ENCODE results near the gene GIMD1. TPM values are rescaled to one million over a fixed set of nuclear protein-coding genes. Genes with fewer than 3 reads are reported as not detected.

The GIMD1 gene
- total and polyA plus RNA-seq, 9 of the 15 experiments (the other 6 are each of a cell fraction or from before 2014, with no cell fraction given): not detected

- 0 out of 5 replicates have a peak, but pooled peaks cover 0 to 2% of the 10 kb centered on the region in 2 experiments for H3K4me1 ChIP-seq (replicated peaks in 1 of 2; ENCODE audit: control insufficient read depth in 2 of 2, insufficient read depth in 2 of 2, low read length in 2 of 2)
- H3K9me3 ChIP-seq (replicated peaks; ENCODE audit: control insufficient read depth, insufficient read depth, low read depth, low read length): peaks cover 1% of the 10 kb centered on the region; the same call in 1 of the 2 replicates
- no peak overlapping the region for H2AFZ ChIP-seq (ENCODE audit: low read depth, low read length)
- no peak overlapping the region for H3K9ac ChIP-seq (ENCODE audit: insufficient read depth in 1 of 2, low read depth in 2 of 2, low read length in 2 of 2)
- ChIA-PET CTCF (ENCODE audit: low intra/inter-chr PET ratio) (no interaction called here), POLR2A (interaction anchor here (0.6 kb wide), 1 partner anchor 1062 kb away, joined by 3 read pairs; no protein-coding TSS in a partner anchor)
- peaks cover 78% of the 10 kb centered on the region for H3K36me3 ChIP-seq (ENCODE audit: control insufficient read depth, insufficient read depth, low read length)
- no peaks in the 10 kb centered on the region for H3K27me3 ChIP-seq (ENCODE audit: control insufficient read depth in 2 of 2, insufficient read depth in 2 of 2, low read length in 2 of 2)
- H4K20me1 ChIP-seq (replicated peaks; ENCODE audit: control insufficient read depth, insufficient read depth, low read length): no peaks in the 10 kb centered on the region
- H3K9me1 ChIP-seq (ENCODE audit: control insufficient read depth, insufficient read depth, low read length): no peaks in the 10 kb centered on the region
- BruUV-seq (replicated peaks): no TSS peak
- H3K4me2 ChIP-seq (ENCODE audit: insufficient read depth, low read length): no peak overlapping the region
- DNase-seq (ENCODE audit: extremely low read depth in 1 of 4, low spot score in 3 of 4) (no peak), FAIRE-seq (no peak), ATAC-seq (no peak)
- no peak for TF ChIP-seq TEAD2 (tag; IDR thresholded peaks at IDR 0.05)
- no peak for TF ChIP-seq ZFP1 (CRISPR knock-in tag; IDR thresholded peaks at IDR 0.05)
- TF ChIP-seq CBX1 (IDR thresholded peaks at IDR 0.05; ENCODE audit: low read depth): no peak
- no peak for TF ChIP-seq MCM5 (IDR thresholded peaks at IDR 0.05; ENCODE audit: low read depth)
- TF ChIP-seq SFPQ (IDR thresholded peaks at IDR 0.05; ENCODE audit: low read depth, low read length): no peak
- no peak overlapping the region for H3K27ac ChIP-seq (ENCODE audit: extremely low read depth, low read depth, low read length)
- intact Hi-C loops (cut with micrococcal nuclease) (no loop called here), in situ Hi-C loops (cut with MboI) (no loop called here)
- peaks cover 28% of the 10 kb centered on the region for H3K79me2 ChIP-seq (ENCODE audit: control insufficient read depth, insufficient read depth, low read length)
- no peak overlapping the region for H3K4me3 ChIP-seq
Measured at GRCh38 chr4:106337916-106338315, 30.7 kb downstream of the GIMD1 start.

Measured in K562 (cell line).